ENCODE data around the gene CSH2. TPM values are rescaled to one million over a fixed set of nuclear protein-coding genes. Genes with fewer than 3 reads are reported as not detected.

The CSH2 gene
- total RNA-seq, 1 experiment from 2014 or later, result not detected

GRCh38 chr17:63911657-63912100 lies 38.2 kb upstream of the CSH2 start:
- H3K4me3 Mint-ChIP-seq, result no peak overlapping the region
- Histone ChIP-seq H3K27ac (ENCODE audit: insufficient read length, low read depth, low read length) (no peak overlapping the region), H3K79me2 (ENCODE audit: insufficient read depth, low read length) (no peaks in the 10 kb centered on the region), H3K14ac (ENCODE audit: insufficient read depth, low read length) (no peak overlapping the region), H2AK5ac (ENCODE audit: insufficient read length, low read length) (no peak overlapping the region), H3K4ac (ENCODE audit: low read depth, low read length) (no peak overlapping the region), H2BK120ac (ENCODE audit: low read depth, low read length, poor library complexity, severe bottlenecking) (no peak overlapping the region), H4K8ac (replicated peaks; ENCODE audit: insufficient read length, low read depth, low read length) (no peak overlapping the region), H4K91ac (ENCODE audit: insufficient read length, low read depth, low read length) (no peak overlapping the region), H3K4me1 (ENCODE audit: insufficient read depth, low read length) (no peaks in the 10 kb centered on the region; the same call in 1 of the 2 replicates), H3K9ac (ENCODE audit: extremely low read depth, insufficient read length, low read length) (no peak overlapping the region), H3K79me1 (ENCODE audit: insufficient read depth, low read depth, low read length, poor library complexity, severe bottlenecking) (no peaks in the 10 kb centered on the region), H2BK5ac (ENCODE audit: insufficient read length, low read length) (no peak overlapping the region), H3K23me2 (ENCODE audit: insufficient read length, low read depth, low read length, poor library complexity, severe bottlenecking) (no peaks in the 10 kb centered on the region), H2AFZ (ENCODE audit: low read length) (no peak overlapping the region), H3K23ac (ENCODE audit: insufficient read length, low read depth, low read length) (no peak overlapping the region), H2BK20ac (ENCODE audit: low read depth, low read length, poor library complexity, severe bottlenecking) (no peak overlapping the region), H4K20me1 (ENCODE audit: control insufficient read depth, insufficient read depth, insufficient read length) (no peaks in the 10 kb centered on the region), H3K9me3 (ENCODE audit: control insufficient read depth, low read depth, low read length) (no peaks in the 10 kb centered on the region), H3K56ac (ENCODE audit: insufficient read length, low read depth, low read length) (no peak overlapping the region), H4K5ac (ENCODE audit: insufficient read length, low read depth, low read length) (no peak overlapping the region), H3T11ph (ENCODE audit: low read length) (no peak overlapping the region), H3K4me2 (ENCODE audit: insufficient read depth, insufficient read length, low read length) (no peak overlapping the region), H3K18ac (ENCODE audit: insufficient read length, low read depth, low read length) (no peak overlapping the region), H2BK15ac (ENCODE audit: low read depth, low read length) (no peak overlapping the region), H3K27me3 (ENCODE audit: insufficient read depth, low read length) (no peaks in the 10 kb centered on the region), H2BK12ac (ENCODE audit: insufficient read length, low read depth, low read length) (no peak overlapping the region)
- H3K27me3 Mint-ChIP-seq (ENCODE audit: low read depth), result peaks cover 11% of the 10 kb centered on the region
- H3K4me1 Mint-ChIP-seq, result peaks cover 11 to 24% of the 10 kb centered on the region in 2 experiments
- TF ChIP-seq, protein P1, sequence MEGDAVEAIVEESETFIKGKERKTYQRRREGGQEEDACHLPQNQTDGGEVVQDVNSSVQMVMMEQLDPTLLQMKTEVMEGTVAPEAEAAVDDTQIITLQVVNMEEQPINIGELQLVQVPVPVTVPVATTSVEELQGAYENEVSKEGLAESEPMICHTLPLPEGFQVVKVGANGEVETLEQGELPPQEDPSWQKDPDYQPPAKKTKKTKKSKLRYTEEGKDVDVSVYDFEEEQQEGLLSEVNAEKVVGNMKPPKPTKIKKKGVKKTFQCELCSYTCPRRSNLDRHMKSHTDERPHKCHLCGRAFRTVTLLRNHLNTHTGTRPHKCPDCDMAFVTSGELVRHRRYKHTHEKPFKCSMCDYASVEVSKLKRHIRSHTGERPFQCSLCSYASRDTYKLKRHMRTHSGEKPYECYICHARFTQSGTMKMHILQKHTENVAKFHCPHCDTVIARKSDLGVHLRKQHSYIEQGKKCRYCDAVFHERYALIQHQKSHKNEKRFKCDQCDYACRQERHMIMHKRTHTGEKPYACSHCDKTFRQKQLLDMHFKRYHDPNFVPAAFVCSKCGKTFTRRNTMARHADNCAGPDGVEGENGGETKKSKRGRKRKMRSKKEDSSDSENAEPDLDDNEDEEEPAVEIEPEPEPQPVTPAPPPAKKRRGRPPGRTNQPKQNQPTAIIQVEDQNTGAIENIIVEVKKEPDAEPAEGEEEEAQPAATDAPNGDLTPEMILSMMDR (conservative IDR thresholded peaks at IDR 0.05), result peak; percentile 83
- no peaks in the 10 kb centered on the region; a peak in 1 of 5 replicates for H3K9me3 Mint-ChIP-seq
- no CpG with 5 or more reads among the region's 8 CpGs for WGBS (ENCODE audit: extremely low coverage, insufficient read length, low lambda C conversion rate)
- peak; percentile 82 for DNase-seq
- no peak overlapping the region for H3K27ac Mint-ChIP-seq
- no peaks in the 10 kb centered on the region for H3K36me3 Mint-ChIP-seq (ENCODE audit: insufficient read depth in 1 of 3, low read depth in 3 of 3)

All from H9 (cell line).